ENCODE measurements around the gene OCLN. TPM values are rescaled to one million over a fixed set of nuclear protein-coding genes. Genes with fewer than 3 reads are reported as not detected.
"Not testable (repeated sequence)": the region's sequence is repeated elsewhere in the genome, so short reads cannot be mapped to it uniquely, and the experiment has no call there.

The OCLN gene
- total RNA-seq, 6 experiments from 2014 or later, result 0.38 to 1.3 (median 0.66) TPM

- H3K9me3 Mint-ChIP-seq; H3K27ac Mint-ChIP-seq; H3K36me3 Mint-ChIP-seq (ENCODE audit: low read depth); H3K4me1 Mint-ChIP-seq (ENCODE audit: low read depth); H3K27me3 Mint-ChIP-seq (ENCODE audit: insufficient read depth); DNase-seq; H3K4me3 Mint-ChIP-seq: not testable (repeated sequence)
These were observed 75.5 kb downstream of the OCLN start for GRCh38 chr5:69568072-69568471.

- not testable (repeated sequence) for DNase-seq; H3K27ac Mint-ChIP-seq; H3K9me3 Mint-ChIP-seq; H3K4me1 Mint-ChIP-seq (ENCODE audit: low read depth); H3K36me3 Mint-ChIP-seq (ENCODE audit: low read depth); H3K4me3 Mint-ChIP-seq; H3K27me3 Mint-ChIP-seq (ENCODE audit: insufficient read depth)
These were observed 90.8 kb downstream of the OCLN start for GRCh38 chr5:69583356-69583755.

GRCh38 chr5:69596114-69596840, 103.7 kb downstream of the OCLN start:
- H3K27me3 Mint-ChIP-seq (ENCODE audit: insufficient read depth); H3K4me3 Mint-ChIP-seq; DNase-seq; H3K9me3 Mint-ChIP-seq; H3K27ac Mint-ChIP-seq; H3K4me1 Mint-ChIP-seq (ENCODE audit: low read depth); H3K36me3 Mint-ChIP-seq (ENCODE audit: low read depth): not testable (repeated sequence)

- not testable (repeated sequence) for H3K27ac Mint-ChIP-seq; H3K9me3 Mint-ChIP-seq; H3K27me3 Mint-ChIP-seq (ENCODE audit: insufficient read depth); H3K4me3 Mint-ChIP-seq; H3K4me1 Mint-ChIP-seq (ENCODE audit: low read depth); H3K36me3 Mint-ChIP-seq (ENCODE audit: low read depth); DNase-seq
These were observed 109.4 kb downstream of the OCLN start for GRCh38 chr5:69601947-69602346.

- not testable (repeated sequence) for H3K36me3 Mint-ChIP-seq (ENCODE audit: low read depth); H3K9me3 Mint-ChIP-seq
These were observed 114.2 kb downstream of the OCLN start for GRCh38 chr5:69606839-69607238.

More at GRCh38 chr5:69606839-69607238, 114.2 kb downstream of the OCLN start:
- H3K4me1 Mint-ChIP-seq (ENCODE audit: low read depth); H3K27me3 Mint-ChIP-seq (ENCODE audit: insufficient read depth); DNase-seq; H3K27ac Mint-ChIP-seq; H3K4me3 Mint-ChIP-seq: not testable (repeated sequence)

Other genes starting within 250 kb of the OCLN start
- 1 to 10 TPM; 2.7 to 3.8 (median 3.1) TPM for gene CCDC125, start 160.0 kb upstream of the OCLN start, total RNA-seq (2021; fragmentation: NEBNext Ultra II Directional; extraction: Animal tissue kit (Norgen Biotek cat#: 25700))
- 10 to 100 TPM; 35.8 to 51.3 (median 43.7) TPM for gene AK6, start 123.3 kb upstream of the OCLN start, total RNA-seq (2021; fragmentation: NEBNext Ultra II Directional; extraction: Animal tissue kit (Norgen Biotek cat#: 25700))
- gene TAF9, start 123.3 kb upstream of the OCLN start, total RNA-seq (2021; fragmentation: NEBNext Ultra II Directional; extraction: Animal tissue kit (Norgen Biotek cat#: 25700)), result 100 to 1,000 TPM in 1 of 6 experiments, 10 to 100 TPM in 5; 81.0 to 110 (median 97.5) TPM
- 10 to 100 TPM; 17.3 to 22.2 (median 19.1) TPM for gene RAD17, start 123.0 kb upstream of the OCLN start, total RNA-seq (2021; fragmentation: NEBNext Ultra II Directional; extraction: Animal tissue kit (Norgen Biotek cat#: 25700))
- gene MARVELD2, start 77.7 kb upstream of the OCLN start, total RNA-seq (2021; fragmentation: NEBNext Ultra II Directional; extraction: Animal tissue kit (Norgen Biotek cat#: 25700)), result under 1 TPM in 1 of 6 experiments, not detected in 5; 0.16 TPM
- 10 to 100 TPM; 31.5 to 36.0 (median 32.2) TPM for gene GTF2H2C, start 67.4 kb downstream of the OCLN start, total RNA-seq (2021; fragmentation: NEBNext Ultra II Directional; extraction: Animal tissue kit (Norgen Biotek cat#: 25700))